OCI-LY7 (cell line): ENCODE data around the gene OPRL1.

Experiments used
- CTCF ChIP-seq: fragments of 200-600 bp; sonication (generic); conservative IDR thresholded peaks from 2 replicates; pipeline ENCODE4 v1.5.1; 2014; ENCODE audit warnings: mild to moderate bottlenecking, antibody characterized with exemption, low read length, moderate library complexity, mixed read lengths
- EZH2phosphoT487 ChIP-seq: fragments of 200-600 bp; sonication (generic); IDR thresholded peaks from 2 replicates; pipeline ENCODE4 v1.6.1; 2018; ENCODE audit warnings: low read depth, borderline replicate concordance, mild to moderate bottlenecking, mixed run types, antibody characterized with exemption, low read length, moderate library complexity, mixed read lengths

GRCh38 chr20:64074963-64075362, 4.9 kb upstream of the OPRL1 start:
- TF ChIP-seq CTCF (no peak), EZH2phosphoT487 (no peak)
